Skeletal muscle tissue (tissue), 4 donors: ENCODE data around the gene PBX1. TPM values are rescaled to one million over a fixed set of nuclear protein-coding genes. Genes with fewer than 3 reads are reported as not detected.
"Not testable (repeated sequence)": the region's sequence is repeated elsewhere in the genome, so short reads cannot be mapped to it uniquely, and the experiment has no call there.

Experiments
- H3K27ac ChIP-seq: one replicate; pipeline ENCODE4 v1.7.0; 2013; ENCODE audit warnings: mild to moderate bottlenecking, low read depth, low read length, inconsistent platforms
- H3K27me3 ChIP-seq, 3 donors: one replicate each; pipeline ENCODE4 v1.7.0; 2013; ENCODE audit warnings: low read length in 3 of 3; ENCODE audit not compliant: control insufficient read depth in 3 of 3, insufficient read depth in 3 of 3
- H3K36me3 ChIP-seq, 3 donors: one replicate each; pipeline ENCODE4 v1.7.0; 2013; ENCODE audit warnings: low read length in 3 of 3; ENCODE audit not compliant: control insufficient read depth in 3 of 3, insufficient read depth in 3 of 3
- H3K4me1 ChIP-seq, 3 donors: one replicate each; pipeline ENCODE4 v1.7.0; 2013; ENCODE audit warnings: low read length in 3 of 3, mild to moderate bottlenecking in 3 of 3; ENCODE audit not compliant: control insufficient read depth in 3 of 3, insufficient read depth in 3 of 3
- H3K4me3 ChIP-seq, 3 donors: one replicate each; pipeline ENCODE4 v1.7.0; 2013; ENCODE audit warnings: low read length in 3 of 3
- H3K9ac ChIP-seq, 3 donors: one replicate each; pipeline ENCODE4 v1.7.0; 2013; ENCODE audit warnings: low read length in 3 of 3, mild to moderate bottlenecking in 3 of 3, moderate library complexity in 2 of 3, low read depth in 1 of 3
- H3K9me3 ChIP-seq, 3 donors: one replicate each; pipeline ENCODE4 v1.7.0; 2013; ENCODE audit warnings: low read length in 3 of 3; ENCODE audit not compliant: control insufficient read depth in 3 of 3
- total RNA-seq: library from RNA; depleted of rRNA; stranded (reverse); fragments of >200 nt; gene quantifications from one replicate; pipeline ENCODE4 v1.2.3, GENCODE V29; 2014
- donor health status: Osteomylitis.

PBX1 gene
- total RNA-seq, 1 donor from 2014 or later: 53.2 TPM

DNA sequence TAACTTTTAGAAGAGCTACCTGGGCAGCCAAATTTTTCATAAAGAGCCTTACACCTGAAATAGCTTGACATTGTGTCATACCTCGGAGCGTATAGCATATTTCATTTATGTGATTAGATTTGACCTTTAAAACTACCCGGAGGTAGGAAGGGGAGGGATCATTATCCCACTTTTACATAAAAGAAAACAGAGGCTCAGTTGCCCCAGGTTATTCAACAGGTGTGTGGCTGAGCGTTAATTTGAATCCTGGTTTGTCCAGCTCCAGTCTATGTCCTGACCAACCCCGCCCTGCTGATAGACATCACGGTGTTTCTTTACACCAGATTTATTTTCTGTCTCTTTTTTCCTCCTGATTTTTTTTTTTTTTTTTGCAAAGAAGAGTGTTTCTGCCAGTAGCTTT, 39.7 kb downstream of the PBX1 start:
- H3K27me3 ChIP-seq: no peaks in the 10 kb centered on the region
- peaks cover 13 to 22% (median 19%) of the 10 kb centered on the region in 3 donors for H3K4me1 ChIP-seq
- H3K36me3 ChIP-seq: peaks cover 0 to 4% (median 3%) of the 10 kb centered on the region in 3 donors
- H3K4me3 ChIP-seq: no peak overlapping the region
- H3K9ac ChIP-seq: no peak overlapping the region
- no peaks in the 10 kb centered on the region for H3K9me3 ChIP-seq
- H3K27ac ChIP-seq: no peak overlapping the region

DNA sequence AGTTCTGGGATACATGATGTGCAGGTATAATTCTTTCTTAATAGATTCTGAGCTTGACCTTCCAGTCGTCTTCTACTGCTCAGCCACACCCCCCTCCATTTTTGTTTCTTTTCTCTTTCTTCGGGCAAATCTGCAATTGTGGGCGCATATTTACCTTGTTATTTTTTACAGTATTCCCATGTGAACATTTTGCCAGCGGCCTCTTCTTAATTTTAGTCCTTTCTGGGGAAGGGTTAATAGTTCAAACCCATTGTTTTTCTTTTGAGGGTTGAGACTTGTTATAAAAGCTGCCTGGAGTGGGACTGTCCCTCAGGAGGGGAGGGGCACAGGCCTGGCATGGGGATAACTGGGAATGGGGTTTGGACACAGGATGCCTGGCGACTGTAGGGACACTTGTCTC, 40.3 kb downstream of the PBX1 start:
- Histone ChIP-seq H3K4me3 (no peak overlapping the region), H3K36me3 (peaks cover 0 to 7% (median 3%) of the 10 kb centered on the region in 3 donors), H3K27me3 (no peaks in the 10 kb centered on the region), H3K27ac (no peak overlapping the region), H3K4me1 (peaks cover 13 to 26% (median 22%) of the 10 kb centered on the region in 3 donors), H3K9ac (no peak overlapping the region), H3K9me3 (no peaks in the 10 kb centered on the region)

DNA sequence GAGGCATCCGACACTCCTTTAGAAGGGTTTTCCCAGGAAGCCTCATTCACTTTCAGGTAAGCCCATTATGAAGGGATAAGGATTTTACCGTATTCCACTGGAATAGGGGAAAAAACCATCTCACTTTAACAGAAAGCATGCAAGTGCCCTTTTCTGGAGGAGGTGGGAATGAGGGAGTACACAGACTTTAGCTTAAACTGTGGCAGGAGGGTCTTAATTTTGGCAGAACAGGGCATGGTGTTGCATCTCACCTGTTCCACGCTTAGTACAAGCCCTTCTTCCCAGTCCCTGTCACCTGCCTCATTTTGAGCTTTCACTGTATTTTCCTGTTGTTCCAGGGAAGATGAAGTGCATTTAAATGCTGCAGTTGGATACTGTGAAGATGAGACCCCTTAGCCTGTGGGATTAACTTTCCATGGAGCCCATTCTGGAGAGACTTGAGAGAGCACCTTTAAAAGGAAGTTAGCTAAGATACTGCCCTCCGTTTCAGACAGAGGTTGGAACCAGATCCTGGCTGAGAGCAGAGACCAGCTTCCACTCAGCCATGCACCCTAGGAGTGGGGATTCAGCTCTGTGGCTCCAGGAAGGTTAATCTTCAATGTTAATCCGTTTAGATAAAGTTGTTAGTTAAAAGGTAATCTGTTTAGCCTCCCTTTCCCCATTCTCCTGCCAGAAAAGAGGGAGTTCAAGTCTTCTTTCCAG, 42.6 kb downstream of the PBX1 start:
- Histone ChIP-seq H3K9me3 (no peaks in the 10 kb centered on the region), H3K9ac (peak overlapping the region in 1 of 3 donors; percentile 65), H3K27ac (peak overlapping the region; percentile 12), H3K27me3 (no peaks in the 10 kb centered on the region), H3K4me3 (no peak overlapping the region), H3K36me3 (peaks cover 0 to 7% (median 3%) of the 10 kb centered on the region in 3 donors), H3K4me1 (peaks cover 13 to 27% (median 23%) of the 10 kb centered on the region in 3 donors)

DNA sequence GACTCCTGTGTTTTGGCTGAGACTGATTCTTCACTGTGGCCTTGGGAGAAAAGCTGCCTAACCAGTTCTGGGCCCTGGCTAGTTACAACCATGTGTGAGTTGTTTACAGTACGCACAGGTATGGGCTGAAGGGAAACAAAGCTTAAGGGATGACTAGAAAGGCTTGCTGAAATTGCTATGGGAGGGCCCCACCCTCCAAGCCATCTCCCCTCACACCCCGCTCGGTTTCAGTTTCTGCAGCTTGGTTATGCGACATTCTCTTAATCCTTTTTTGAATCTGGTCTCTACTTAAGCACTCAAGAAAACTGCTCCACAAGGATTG, 43.1 kb downstream of the PBX1 start:
- Histone ChIP-seq H3K27me3 (no peaks in the 10 kb centered on the region), H3K9me3 (no peaks in the 10 kb centered on the region), H3K4me3 (no peak overlapping the region), H3K36me3 (peaks cover 0 to 5% (median 3%) of the 10 kb centered on the region in 3 donors), H3K9ac (peak overlapping the region in 1 of 3 donors; percentile 65), H3K27ac (peak overlapping the region; percentile 12), H3K4me1 (peaks cover 13 to 27% (median 23%) of the 10 kb centered on the region in 3 donors)

DNA sequence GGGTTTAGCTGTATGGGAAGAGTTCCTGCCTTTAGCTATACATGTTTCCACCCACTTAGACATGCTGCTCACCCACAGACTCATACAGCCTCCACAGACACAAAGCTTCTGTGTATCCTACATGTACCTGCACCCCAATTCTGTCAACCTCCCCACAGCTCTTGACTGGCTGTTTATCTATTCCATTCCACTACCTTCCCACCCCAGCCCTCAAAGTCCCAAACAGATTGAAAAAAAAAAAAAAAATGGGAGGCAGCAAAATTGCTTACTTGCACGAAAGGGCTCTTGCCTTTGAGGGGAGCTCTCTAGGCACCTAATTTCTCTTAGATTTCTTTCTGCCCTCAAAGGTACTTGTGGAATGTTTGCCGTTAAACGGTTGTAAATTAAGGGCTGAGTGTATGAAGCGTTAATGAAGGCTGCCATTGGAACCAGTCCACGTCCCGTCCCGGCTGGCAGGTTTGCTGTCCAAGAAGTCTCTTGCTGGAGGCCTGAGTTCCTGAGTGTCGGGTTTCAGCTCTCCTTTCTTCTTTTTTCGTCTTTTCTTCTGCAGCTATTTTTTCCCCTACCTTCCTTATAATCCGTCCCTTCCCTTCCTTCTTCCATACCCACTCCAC, 43.6 kb downstream of the PBX1 start:
- Histone ChIP-seq H3K9ac (peak overlapping the region; percentile 43 to 65 (median 52)), H3K4me3 (peak overlapping the region; percentile 1 to 56 (median 35)), H3K27me3 (no peaks in the 10 kb centered on the region), H3K4me1 (peaks cover 16 to 27% (median 26%) of the 10 kb centered on the region in 3 donors), H3K27ac (peak overlapping the region; percentile 12), H3K36me3 (peaks cover 0 to 3% (median 3%) of the 10 kb centered on the region in 3 donors), H3K9me3 (no peaks in the 10 kb centered on the region)

DNA sequence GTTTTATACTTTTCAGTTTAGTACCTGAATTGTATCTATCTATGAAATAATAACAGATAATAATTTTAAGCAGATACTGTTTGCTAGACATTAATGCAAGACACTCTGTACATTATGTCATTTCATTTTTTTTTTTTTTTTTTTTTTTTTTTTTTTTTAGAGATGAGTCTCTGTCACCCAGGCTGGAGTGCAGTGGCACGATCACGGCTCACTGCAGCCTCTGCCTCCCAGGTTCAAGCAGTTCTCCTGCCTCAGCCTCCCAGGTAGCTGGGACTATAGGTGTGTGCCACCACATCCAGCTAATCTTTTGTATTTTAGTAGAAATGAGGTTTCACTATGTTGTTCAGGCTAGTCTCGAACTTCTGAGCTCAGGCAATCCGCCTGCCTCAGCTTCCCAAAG, 44.8 kb downstream of the PBX1 start:
- H3K4me1 ChIP-seq: peaks cover 20 to 32% (median 30%) of the 10 kb centered on the region in 3 donors
- not testable (repeated sequence) for H3K27ac ChIP-seq, H3K9me3 ChIP-seq, H3K36me3 ChIP-seq, H3K9ac ChIP-seq, H3K27me3 ChIP-seq, H3K4me3 ChIP-seq

DNA sequence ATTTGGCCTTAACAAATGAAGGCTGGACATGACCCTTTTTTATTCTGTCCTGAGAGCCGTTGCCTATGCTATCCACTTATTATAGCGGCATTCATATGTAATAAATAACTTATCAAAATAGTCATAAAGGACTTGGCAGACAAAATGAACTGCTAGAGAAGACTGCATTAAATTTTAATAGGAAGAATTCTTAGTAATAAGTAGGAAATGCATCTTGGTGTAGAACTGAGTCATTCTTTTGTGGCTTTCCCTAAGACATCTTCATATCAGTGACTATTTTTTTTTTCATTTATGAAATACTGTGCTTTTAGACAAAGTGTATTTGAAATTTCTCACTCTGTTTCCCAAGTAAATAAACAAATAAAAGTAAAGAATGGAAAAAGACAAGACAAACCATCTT, 45.6 kb downstream of the PBX1 start:
- peaks cover 0 to 3% (median 0%) of the 10 kb centered on the region in 3 donors for H3K36me3 ChIP-seq
- no peaks in the 10 kb centered on the region for H3K27me3 ChIP-seq
- no peaks in the 10 kb centered on the region for H3K9me3 ChIP-seq
- H3K4me3 ChIP-seq: no peak overlapping the region
- H3K27ac ChIP-seq: no peak overlapping the region
- no peak overlapping the region for H3K9ac ChIP-seq
- H3K4me1 ChIP-seq: peaks cover 24 to 33% (median 29%) of the 10 kb centered on the region in 3 donors

DNA sequence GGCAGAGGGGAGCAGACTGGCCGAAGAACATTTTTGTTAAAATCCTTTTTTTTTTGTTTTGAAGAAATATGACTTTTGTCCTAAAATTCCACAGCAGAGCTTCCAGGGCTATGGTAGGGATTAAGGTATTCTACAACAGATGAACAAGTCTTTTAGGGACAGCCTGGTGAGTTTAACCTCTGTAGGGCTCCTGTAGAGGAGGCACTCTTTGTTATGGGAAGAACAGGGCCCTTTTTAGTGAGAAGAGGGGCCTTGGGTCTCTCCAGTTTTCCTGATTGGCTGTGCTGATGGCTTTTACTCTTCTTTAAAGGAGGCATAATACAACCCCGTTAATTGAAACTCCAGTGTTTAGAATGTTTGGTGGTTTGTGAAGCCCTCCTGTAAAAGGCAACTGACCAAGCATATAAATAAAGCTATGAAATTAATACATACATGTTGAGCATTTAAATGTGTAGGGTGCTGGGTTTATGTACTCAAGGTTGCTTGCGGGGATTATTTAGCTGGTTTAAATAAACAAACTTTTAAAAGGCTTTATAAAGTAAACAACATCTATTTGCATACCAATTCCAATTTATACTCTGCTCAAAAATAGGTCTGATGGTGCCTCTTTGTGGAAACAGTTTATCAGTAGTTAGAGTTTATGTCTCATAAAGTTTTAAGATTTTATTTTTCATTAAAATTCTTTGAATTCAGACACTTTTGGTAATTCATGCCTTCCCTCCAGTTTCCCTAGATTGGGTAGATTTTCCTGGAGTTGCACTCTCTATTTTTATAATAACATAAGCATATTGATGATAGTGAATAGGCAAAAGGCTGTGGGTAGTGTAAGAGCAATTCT, 46.5 kb downstream of the PBX1 start:
- Histone ChIP-seq H3K27me3 (no peaks in the 10 kb centered on the region), H3K4me1 (peaks cover 31 to 41% (median 36%) of the 10 kb centered on the region in 3 donors), H3K9me3 (no peaks in the 10 kb centered on the region), H3K4me3 (no peak overlapping the region), H3K9ac (no peak overlapping the region), H3K36me3 (peaks cover 0 to 3% (median 0%) of the 10 kb centered on the region in 3 donors), H3K27ac (no peak overlapping the region)

DNA sequence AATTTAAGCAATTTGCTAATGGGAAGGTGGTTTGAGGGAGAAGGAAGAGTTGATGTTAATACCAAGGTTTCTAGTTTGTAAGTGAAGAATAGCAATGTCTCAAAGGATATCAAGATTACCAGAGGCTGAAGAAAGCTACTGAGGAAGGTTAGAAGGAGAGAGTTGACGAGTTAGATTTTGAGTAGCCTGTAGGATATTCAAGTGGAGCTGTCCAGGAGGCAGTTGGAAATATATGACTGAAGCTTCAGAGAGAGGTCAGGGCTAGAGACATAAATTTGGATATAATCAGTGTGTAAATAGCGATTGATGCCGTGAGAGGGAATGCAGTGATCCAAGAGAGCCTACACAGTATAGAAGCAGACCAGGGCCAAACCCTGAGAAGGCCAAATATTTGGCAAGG, 48.4 kb downstream of the PBX1 start:
- Histone ChIP-seq H3K4me3 (no peak overlapping the region), H3K4me1 (peaks cover 39 to 50% (median 41%) of the 10 kb centered on the region in 3 donors), H3K9ac (no peak overlapping the region), H3K36me3 (peaks cover 0 to 3% (median 0%) of the 10 kb centered on the region in 3 donors), H3K9me3 (no peaks in the 10 kb centered on the region), H3K27ac (no peak overlapping the region), H3K27me3 (no peaks in the 10 kb centered on the region)
